Pancreas (tissue), 10 donors: ENCODE results near the gene PLXNC1. TPM values are rescaled to one million over a fixed set of nuclear protein-coding genes. Genes with fewer than 3 reads are reported as not detected.
A peak's percentile ranks its signal among the peaks of the same experiment; 100 is the strongest.

Source experiments
- ATAC-seq, 4 donors: fragments of 200-7000 bp; cut with Tn5 transposase; one replicate each; pipeline versions ENCODE4 v1.8.0 to v1.9.1; 2020; ENCODE audit warnings: mild to moderate bottlenecking in 4 of 4, moderate library complexity in 4 of 4
- DNase-seq, 6 donors: peaks; one replicate each; pipeline ENCODE4 v3.0.0-alpha.2; 2020
- FAIRE-seq: peaks from 2 replicates; lab custom pipeline; 2012; peaks lifted over from hg19 to GRCh38; lab: Jason Lieb, UNC
- H3K27ac ChIP-seq, 4 donors: fragments of 200-600 bp; sonication (generic); 1 replicate in 3 of 4; 2 replicates in 1 of 4; pipeline versions ENCODE4 v1.5.0 to v1.8.0; 2020
- H3K27me3 ChIP-seq, 4 donors: fragments of 200-600 bp; one replicate each; pipeline ENCODE4 v1.8.0; 2021
- H3K36me3 ChIP-seq, 3 donors: fragments of 200-600 bp; sonication (generic) in 1 of 3; one replicate each; pipeline versions ENCODE4 v1.5.0 to v1.8.0; 2020 to 2021
- H3K4me1 ChIP-seq, 3 donors: fragments of 200-600 bp; one replicate each; pipeline ENCODE4 v1.8.0; 2021
- H3K4me3 ChIP-seq, 4 donors: fragments of 200-600 bp; sonication (generic) in 2 of 4; one replicate each; pipeline versions ENCODE4 v1.5.0 to v1.8.0; 2020 to 2021
- H3K9me3 ChIP-seq, 4 donors: fragments of 200-600 bp; one replicate each; pipeline ENCODE4 v1.8.0; 2021
- CTCF ChIP-seq, 4 donors: fragments of 200-600 bp; sonication (generic) in 3 of 4; IDR thresholded peaks; one replicate each; pipeline versions ENCODE4 v1.5.0 to v1.8.0; 2021; ENCODE audit warnings: antibody characterized with exemption in 4 of 4
- whole genome bisulfite sequencing, 2 donors: extraction: QIAGEN DNeasy Blood & Tissue Kit; methylation state at CpG; one replicate each; pipeline ENCODE4 v1.1.7; 2013; 5-methylcytosine and 5-hydroxymethylcytosine counted together
- intact Hi-C, 3 donors: fragments of 100-400 bp; cut with DNase I; formaldehyde crosslinking; loops; one replicate each; pipeline versions ENCODE4 v1.11.1 to v1.14.2; 2022
- polyA plus RNA-seq, 2 donors: library from polyadenylated mRNA; stranded (reverse); fragments of 200-250 nt; gene quantifications; one replicate each; pipeline ENCODE4 v1.2.3, GENCODE V29; 2013
- total RNA-seq, 6 donors: library from RNA; stranded (reverse); fragmentation: NEBNext Ultra II Directional in 4 of 6; extraction: Animal tissue kit (Norgen Biotek cat#: 25700) in 4 of 6; gene quantifications; one replicate each; pipeline versions ENCODE4 v1.2.1 to v1.2.4, GENCODE V29; 2021 to 2023
- donor health status: healthy with polysubstance abuse.
- donor health status: DM: no; HTN: no; CAD: no; lungs with moderate emphysema.
- donor health status: DM: no; HTN: no; CAD: no.
- donor health status: control.
- donor health status: control.
- donor health status: Bipolar disorder and iron deficiency.
- donor health status: DM: yes; HTN: yes; CAD: no.
- donor health status: DM: no; HTN: no; CAD: no.
- donor health status: DM: no; HTN: no; CAD: no.
- donor health status: DM: yes; HTN: yes; CAD: no.

The PLXNC1 gene
- total and polyA plus RNA-seq, 8 donors = 0.53 to 13.7 (median 2.0) TPM

- Histone ChIP-seq H3K4me3 (no peak overlapping the region), H3K4me1 (peaks cover 0 to 6% (median 0%) of the 10 kb centered on the region in 3 donors), H3K27ac (no peak overlapping the region), H3K36me3 (no peaks in the 10 kb centered on the region), H3K9me3 (no peaks in the 10 kb centered on the region), H3K27me3 (no peaks in the 10 kb centered on the region)
- FAIRE-seq (no peak), ATAC-seq (no peak), DNase-seq (no peak)
- 86 to 89% methylated on average over 7 of the region's 7 CpGs for WGBS, 2 donors
- intact Hi-C loops = no loop called here
- no peak for TF ChIP-seq CTCF (IDR thresholded peaks at IDR 0.05)
Measured at GRCh38 chr12:94185801-94186200, 37.4 kb downstream of the PLXNC1 start.

GRCh38 chr12:94186278-94187241 is 38.2 kb downstream of the PLXNC1 start:
- Histone ChIP-seq H3K4me3 (no peak overlapping the region), H3K9me3 (no peaks in the 10 kb centered on the region), H3K36me3 (no peaks in the 10 kb centered on the region), H3K4me1 (peaks cover 0 to 6% (median 0%) of the 10 kb centered on the region in 3 donors), H3K27me3 (no peaks in the 10 kb centered on the region), H3K27ac (no peak overlapping the region)
- TF ChIP-seq CTCF (IDR thresholded peaks at IDR 0.05) = no peak
- ATAC-seq = peak in 3 of 4 donors; percentile 32 to 82 (median 78)
- FAIRE-seq = no peak
- 50 to 51% methylated on average over 40 of the region's 40 CpGs for WGBS, 2 donors
- DNase-seq = peak in 4 of 6 donors; percentile 19 to 69 (median 50)
- intact Hi-C loops = no loop called here

- H3K27ac ChIP-seq = no peak overlapping the region
- H3K9me3 ChIP-seq = no peaks in the 10 kb centered on the region
- H3K4me1 ChIP-seq = peaks cover 0 to 6% (median 0%) of the 10 kb centered on the region in 3 donors
- H3K36me3 ChIP-seq = no peaks in the 10 kb centered on the region
- DNase-seq (no peak), ATAC-seq (no peak), FAIRE-seq (no peak)
- H3K27me3 ChIP-seq = no peaks in the 10 kb centered on the region
- 75 to 78% methylated on average over 12 of the region's 12 CpGs for WGBS, 2 donors
- intact Hi-C loops = no loop called here
- no peak for TF ChIP-seq CTCF (IDR thresholded peaks at IDR 0.05)
- no peak overlapping the region for H3K4me3 ChIP-seq
Measured at GRCh38 chr12:94187361-94187760, 39.0 kb downstream of the PLXNC1 start.

GRCh38 chr12:94190623-94191022 is 42.2 kb downstream of the PLXNC1 start:
- H3K27ac ChIP-seq = no peak overlapping the region
- no peaks in the 10 kb centered on the region for H3K36me3 ChIP-seq
- ATAC-seq (no peak), DNase-seq (no peak), FAIRE-seq (no peak)
- no peaks in the 10 kb centered on the region for H3K4me1 ChIP-seq
- H3K27me3 ChIP-seq = no peaks in the 10 kb centered on the region
- intact Hi-C loops = no loop called here
- no peak overlapping the region for H3K4me3 ChIP-seq
- 44 to 48% methylated on average over 2 of the region's 2 CpGs for WGBS, 2 donors
- H3K9me3 ChIP-seq = no peaks in the 10 kb centered on the region
- no peak for TF ChIP-seq CTCF (IDR thresholded peaks at IDR 0.05)

- WGBS, 2 donors = 82 to 95% methylated on average over 2 of the region's 2 CpGs
- no peak for FAIRE-seq
- ATAC-seq = no peak
Measured at GRCh38 chr12:94191023-94191422, 42.6 kb downstream of the PLXNC1 start.

More at GRCh38 chr12:94191023-94191422, 42.6 kb downstream of the PLXNC1 start:
- intact Hi-C loops = no loop called here
- Histone ChIP-seq H3K4me3 (no peak overlapping the region), H3K27ac (no peak overlapping the region), H3K9me3 (no peaks in the 10 kb centered on the region), H3K4me1 (no peaks in the 10 kb centered on the region), H3K36me3 (no peaks in the 10 kb centered on the region), H3K27me3 (no peaks in the 10 kb centered on the region)
- no peak for DNase-seq
- TF ChIP-seq CTCF (IDR thresholded peaks at IDR 0.05) = no peak
